ENCODE data around the gene C1S.

The C1S gene

GRCh38 chr12:7068994-7069346 is 8.5 kb downstream of the C1S start:
- H3K36me3 Mint-ChIP-seq (ENCODE audit: low read depth): no peaks in the 10 kb centered on the region
- TF ChIP-seq CTCF (IDR thresholded peaks at IDR 0.05): no peak
- H3K9me3 Mint-ChIP-seq: no peaks in the 10 kb centered on the region
- H3K4me3 Mint-ChIP-seq: no peak overlapping the region
- H3K27me3 Mint-ChIP-seq (ENCODE audit: low read depth, poor library complexity): peaks cover 44% of the 10 kb centered on the region
- H3K4me1 Mint-ChIP-seq: no peaks in the 10 kb centered on the region
- H3K27ac Mint-ChIP-seq: no peak overlapping the region
- no peak for DNase-seq

GRCh38 chr12:7069386-7069785 is 8.9 kb downstream of the C1S start:
- Mint-ChIP-seq H3K27me3 (ENCODE audit: low read depth, poor library complexity) (peaks cover 44% of the 10 kb centered on the region), H3K36me3 (ENCODE audit: low read depth) (no peaks in the 10 kb centered on the region), H3K9me3 (no peaks in the 10 kb centered on the region), H3K4me3 (no peak overlapping the region), H3K27ac (no peak overlapping the region), H3K4me1 (no peaks in the 10 kb centered on the region)
- DNase-seq: no peak
- no peak for TF ChIP-seq CTCF (IDR thresholded peaks at IDR 0.05)

GRCh38 chr12:7072035-7072434 is 11.5 kb downstream of the C1S start:
- no peaks in the 10 kb centered on the region for H3K4me1 Mint-ChIP-seq
- H3K9me3 Mint-ChIP-seq: no peaks in the 10 kb centered on the region
- no peak overlapping the region for H3K4me3 Mint-ChIP-seq
- TF ChIP-seq CTCF (IDR thresholded peaks at IDR 0.05): no peak
- H3K27ac Mint-ChIP-seq: no peak overlapping the region
- no peaks in the 10 kb centered on the region for H3K36me3 Mint-ChIP-seq (ENCODE audit: low read depth)
- DNase-seq: no peak
- H3K27me3 Mint-ChIP-seq (ENCODE audit: low read depth, poor library complexity): peaks cover 35% of the 10 kb centered on the region

- no peak for DNase-seq
- Mint-ChIP-seq H3K4me1 (no peaks in the 10 kb centered on the region), H3K4me3 (no peak overlapping the region), H3K9me3 (no peaks in the 10 kb centered on the region), H3K27ac (no peak overlapping the region), H3K36me3 (ENCODE audit: low read depth) (no peaks in the 10 kb centered on the region), H3K27me3 (ENCODE audit: low read depth, poor library complexity) (peaks cover 34% of the 10 kb centered on the region)
- no peak for TF ChIP-seq CTCF (IDR thresholded peaks at IDR 0.05)
Measured at GRCh38 chr12:7072554-7072953, 12.0 kb downstream of the C1S start.

- no peaks in the 10 kb centered on the region for H3K36me3 Mint-ChIP-seq (ENCODE audit: low read depth)
- H3K27me3 Mint-ChIP-seq (ENCODE audit: low read depth, poor library complexity): peaks cover 31% of the 10 kb centered on the region
- H3K27ac Mint-ChIP-seq: no peak overlapping the region
- H3K4me3 Mint-ChIP-seq: no peak overlapping the region
- DNase-seq: no peak
- no peaks in the 10 kb centered on the region for H3K9me3 Mint-ChIP-seq
- TF ChIP-seq CTCF (IDR thresholded peaks at IDR 0.05): no peak
- no peaks in the 10 kb centered on the region for H3K4me1 Mint-ChIP-seq
Measured at GRCh38 chr12:7073946-7074345, 13.4 kb downstream of the C1S start.

- H3K27me3 Mint-ChIP-seq (ENCODE audit: low read depth, poor library complexity): peaks cover 27% of the 10 kb centered on the region
Measured at GRCh38 chr12:7075518-7075917, 15.0 kb downstream of the C1S start.

More at GRCh38 chr12:7075518-7075917, 15.0 kb downstream of the C1S start:
- no peaks in the 10 kb centered on the region for H3K9me3 Mint-ChIP-seq
- no peak overlapping the region for H3K4me3 Mint-ChIP-seq
- H3K4me1 Mint-ChIP-seq: no peaks in the 10 kb centered on the region
- no peak for DNase-seq
- no peak overlapping the region for H3K27ac Mint-ChIP-seq
- H3K36me3 Mint-ChIP-seq (ENCODE audit: low read depth): no peaks in the 10 kb centered on the region
- no peak for TF ChIP-seq CTCF (IDR thresholded peaks at IDR 0.05)
